ENCODE results near the gene RGS9. TPM values are rescaled to one million over a fixed set of nuclear protein-coding genes. Genes with fewer than 3 reads are reported as not detected.
A peak's percentile ranks its signal among the peaks of the same experiment; 100 is the strongest.

Gene RGS9
- total RNA-seq, 1 donor from 2014 or later = 3.2 TPM

DNA sequence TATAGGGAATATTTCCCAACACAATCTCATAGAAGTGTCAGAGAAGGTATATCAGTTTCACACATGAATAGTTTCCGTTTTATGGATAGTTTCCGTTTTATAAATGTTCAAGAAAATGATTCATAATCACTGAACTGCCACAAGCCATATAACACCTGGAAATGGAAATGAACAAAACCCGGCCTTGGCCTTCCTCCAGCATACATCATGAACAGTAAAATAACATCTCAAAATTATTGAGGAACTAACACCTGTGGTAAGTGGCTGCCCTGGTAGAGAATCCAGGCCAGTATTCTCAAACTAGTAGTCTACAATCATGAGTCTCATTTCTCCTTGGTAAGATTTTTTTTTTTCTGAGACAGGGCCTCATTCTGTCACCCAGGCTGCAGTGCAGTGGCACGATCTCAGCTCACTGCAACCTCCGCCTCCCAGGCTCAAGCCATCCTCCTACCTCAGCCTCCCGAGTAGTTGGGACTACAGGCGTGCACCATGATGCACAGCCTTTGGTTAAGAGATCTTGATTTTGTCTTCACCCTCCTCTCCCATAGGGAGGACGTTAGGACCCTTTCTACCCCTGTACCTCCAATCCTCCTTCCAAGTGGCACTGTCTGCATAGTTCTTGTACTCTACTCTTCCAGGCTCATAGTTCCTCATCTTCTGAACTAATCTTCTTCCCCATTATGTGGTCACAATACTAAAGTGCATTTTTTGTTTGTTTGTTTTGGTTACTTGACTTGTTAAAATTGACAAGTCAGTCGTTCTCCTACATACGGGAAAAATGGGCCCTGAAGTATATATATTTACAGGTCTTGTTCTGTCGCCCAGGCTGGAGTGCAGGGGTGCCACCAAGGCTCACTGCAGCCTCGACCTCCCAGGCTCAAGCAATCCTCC is 15.0 kb upstream of the RGS9 start:
- Mint-ChIP-seq H3K27ac (peak overlapping the region; percentile 96), H3K27me3 (no peaks in the 10 kb centered on the region), H3K4me3 (peak overlapping the region; percentile 87), H3K9me3 (no peaks in the 10 kb centered on the region), H3K36me3 (ENCODE audit: low read depth) (no peaks in the 10 kb centered on the region), H3K4me1 (peaks cover 18% of the 10 kb centered on the region)
- ChIA-PET CTCF (interaction anchor here (1.3 to 1.9 kb wide), 2 partner anchors 15 to 21 kb away, joined by 4 to 6 read pairs; partner anchors contain the start of gene RGS9), POLR2A (interaction anchor here (0.6 to 2.2 kb wide), 21 partner anchors 9 to 312 kb away, joined by 3 to 36 read pairs (median 4); partner anchors contain the start of genes GNA13, LRRC37A3 and RGS9)
- peak; percentile 26 for ATAC-seq (ENCODE audit: low read depth)
- intact Hi-C loops (cut with micrococcal nuclease) = no loop called here
- TF ChIP-seq, protein P1, sequence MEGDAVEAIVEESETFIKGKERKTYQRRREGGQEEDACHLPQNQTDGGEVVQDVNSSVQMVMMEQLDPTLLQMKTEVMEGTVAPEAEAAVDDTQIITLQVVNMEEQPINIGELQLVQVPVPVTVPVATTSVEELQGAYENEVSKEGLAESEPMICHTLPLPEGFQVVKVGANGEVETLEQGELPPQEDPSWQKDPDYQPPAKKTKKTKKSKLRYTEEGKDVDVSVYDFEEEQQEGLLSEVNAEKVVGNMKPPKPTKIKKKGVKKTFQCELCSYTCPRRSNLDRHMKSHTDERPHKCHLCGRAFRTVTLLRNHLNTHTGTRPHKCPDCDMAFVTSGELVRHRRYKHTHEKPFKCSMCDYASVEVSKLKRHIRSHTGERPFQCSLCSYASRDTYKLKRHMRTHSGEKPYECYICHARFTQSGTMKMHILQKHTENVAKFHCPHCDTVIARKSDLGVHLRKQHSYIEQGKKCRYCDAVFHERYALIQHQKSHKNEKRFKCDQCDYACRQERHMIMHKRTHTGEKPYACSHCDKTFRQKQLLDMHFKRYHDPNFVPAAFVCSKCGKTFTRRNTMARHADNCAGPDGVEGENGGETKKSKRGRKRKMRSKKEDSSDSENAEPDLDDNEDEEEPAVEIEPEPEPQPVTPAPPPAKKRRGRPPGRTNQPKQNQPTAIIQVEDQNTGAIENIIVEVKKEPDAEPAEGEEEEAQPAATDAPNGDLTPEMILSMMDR (IDR thresholded peaks at IDR 0.05) = no peak
- DNase-seq = no peak

DNA sequence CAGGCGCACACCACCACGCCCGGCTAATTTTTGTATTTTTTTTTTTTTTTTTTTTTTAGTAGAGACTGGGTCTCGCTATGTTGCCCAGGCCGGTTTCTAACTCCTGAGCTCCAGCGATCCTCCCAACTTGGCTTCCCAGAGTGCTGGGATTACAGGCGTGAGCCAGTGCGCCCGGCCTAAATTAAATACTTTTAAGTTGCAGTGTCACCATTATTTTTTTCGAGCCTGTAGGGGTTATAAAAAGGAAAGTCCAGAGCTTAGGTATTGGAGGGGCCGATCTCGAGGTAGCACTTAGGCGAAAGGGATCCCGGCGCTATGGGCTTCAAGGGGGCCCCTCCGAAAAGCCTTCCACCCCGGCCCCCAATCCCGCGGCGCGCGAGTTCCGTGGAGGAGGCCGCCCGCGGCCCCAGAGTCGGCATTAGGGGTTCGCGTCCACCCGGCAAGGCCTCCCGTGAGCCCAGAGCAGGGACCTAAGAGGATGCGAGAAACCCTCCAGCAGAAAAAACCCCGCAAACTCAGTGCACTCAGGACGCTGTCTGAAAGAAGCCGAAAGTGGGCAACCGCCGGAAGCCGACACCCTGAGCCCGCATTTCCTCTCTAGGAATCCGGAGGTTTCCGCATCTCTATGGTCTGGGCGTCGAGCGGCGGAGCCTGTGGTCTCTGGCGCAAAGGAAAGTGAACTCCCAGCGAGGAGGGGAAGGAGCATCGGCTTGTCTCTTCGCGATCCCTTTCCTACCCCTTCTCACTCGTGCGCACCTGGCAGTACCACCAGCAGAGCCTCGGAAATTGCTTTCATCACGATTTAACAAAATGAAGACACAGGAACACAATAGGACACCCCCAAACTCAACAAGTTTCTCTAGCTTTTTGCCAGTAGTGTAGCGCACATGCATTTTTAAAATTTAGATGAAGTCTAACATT is 14.1 kb upstream of the RGS9 start:
- DNase-seq = peak; percentile 64
- Mint-ChIP-seq H3K4me3 (peak overlapping the region; percentile 87), H3K27me3 (peaks cover 5% of the 10 kb centered on the region), H3K36me3 (ENCODE audit: low read depth) (no peaks in the 10 kb centered on the region), H3K9me3 (no peaks in the 10 kb centered on the region), H3K27ac (peak overlapping the region; percentile 96), H3K4me1 (peaks cover 18% of the 10 kb centered on the region)
- CTCF ChIA-PET = interaction anchor here (1.3 to 1.9 kb wide), 2 partner anchors 14 to 22 kb away, joined by 4 to 6 read pairs; partner anchors contain the start of gene RGS9
- intact Hi-C loops (cut with micrococcal nuclease) = loop anchor here (1.0 kb wide), 6 partner anchors 14 to 137 kb away; partner anchors contain the start of genes GNA13 and RGS9
- peak; percentile 85 for ATAC-seq (ENCODE audit: low read depth)
- POLR2A ChIA-PET = interaction anchor here (0.6 to 2.2 kb wide), 26 partner anchors 10 to 1107 kb away, joined by 3 to 36 read pairs (median 4); partner anchors contain the start of genes GNA13, LRRC37A3 and RGS9
- TF ChIP-seq, protein P1 (IDR thresholded peaks at IDR 0.05) = no peak

DNA sequence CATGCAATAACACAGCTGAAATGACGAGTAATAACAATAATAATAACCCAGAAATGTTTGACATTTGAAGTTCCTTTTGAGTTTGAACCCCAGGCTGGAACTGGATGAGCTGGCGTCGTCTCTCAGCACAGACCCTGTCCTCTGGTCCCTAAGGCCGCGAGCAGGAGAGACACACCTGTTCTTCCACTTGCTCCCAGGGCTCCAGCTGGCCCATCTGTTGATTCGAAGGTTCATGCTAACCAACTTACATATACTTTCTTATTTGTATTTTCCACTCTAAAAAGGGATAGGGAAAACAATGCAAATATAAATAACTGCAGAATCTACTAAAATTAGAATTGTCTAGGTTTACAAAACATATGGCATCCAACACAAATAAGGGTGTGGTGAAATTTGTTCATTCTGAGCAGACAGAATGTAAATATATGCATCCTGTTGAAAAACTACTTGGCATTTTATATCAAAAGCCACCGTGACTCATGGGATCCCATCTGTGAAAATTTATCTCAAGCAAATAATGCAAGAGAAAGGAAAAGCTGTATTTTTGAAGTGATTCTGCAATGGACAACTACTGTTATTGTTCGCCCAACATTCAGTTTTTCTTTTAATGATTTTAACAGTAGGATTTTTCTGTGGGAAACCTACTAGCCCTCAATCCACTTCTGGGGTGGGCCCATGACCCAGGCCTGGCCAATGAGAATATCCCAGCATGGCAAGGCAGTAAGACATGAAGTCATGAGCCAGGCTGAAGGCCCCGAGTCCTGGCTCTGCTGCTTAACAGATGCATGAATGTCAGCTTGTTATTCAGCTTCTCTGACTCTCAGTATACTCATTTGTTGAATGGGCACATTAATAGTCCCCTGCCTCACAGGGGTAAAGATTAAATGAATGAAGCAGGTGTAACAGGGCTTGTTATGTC is 13.2 kb upstream of the RGS9 start:
- Mint-ChIP-seq H3K4me1 (peaks cover 18% of the 10 kb centered on the region), H3K9me3 (no peaks in the 10 kb centered on the region), H3K36me3 (ENCODE audit: low read depth) (no peaks in the 10 kb centered on the region), H3K27me3 (peaks cover 9% of the 10 kb centered on the region), H3K27ac (peak overlapping the region; percentile 96), H3K4me3 (peak overlapping the region; percentile 87)
- no peak for ATAC-seq (ENCODE audit: low read depth)
- CTCF ChIA-PET = interaction anchor here (1.9 kb wide), 1 partner anchor 13 kb away, joined by 6 read pairs; the partner anchor contains the start of gene RGS9
- POLR2A ChIA-PET = interaction anchor here (0.7 to 2.2 kb wide), 8 partner anchors 13 to 158 kb away, joined by 3 to 36 read pairs (median 5); partner anchors contain the start of genes GNA13 and RGS9
- DNase-seq = no peak
- TF ChIP-seq, protein P1 (IDR thresholded peaks at IDR 0.05) = no peak
- intact Hi-C loops (cut with micrococcal nuclease) = loop anchor here (1.0 kb wide), 6 partner anchors 13 to 138 kb away; partner anchors contain the start of genes GNA13 and RGS9

DNA sequence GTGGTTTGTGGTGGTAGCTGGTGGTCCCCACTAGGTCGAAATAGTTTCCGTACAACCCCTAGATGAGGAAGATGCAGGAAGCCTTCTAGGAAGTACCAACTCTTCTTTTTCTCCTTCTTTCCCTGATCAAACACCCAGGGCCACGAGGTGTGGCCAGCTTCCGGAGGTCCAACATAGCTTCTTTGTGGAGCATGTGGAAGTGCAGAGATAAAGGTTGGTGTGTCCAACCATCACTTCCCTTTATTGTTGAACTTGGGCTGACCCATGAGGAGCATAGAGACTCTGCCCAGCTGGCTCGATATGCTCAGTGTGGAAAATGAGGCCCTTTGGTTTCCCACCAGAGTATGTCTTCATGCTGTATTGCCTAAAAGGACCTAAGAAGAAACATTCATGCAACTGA is 6.3 kb upstream of the RGS9 start:
- ATAC-seq (ENCODE audit: low read depth) (no peak), DNase-seq (no peak)
- POLR2A ChIA-PET = no interaction called here
- TF ChIP-seq, protein P1 (IDR thresholded peaks at IDR 0.05) = no peak
- CTCF ChIA-PET = no interaction called here
- intact Hi-C loops (cut with micrococcal nuclease) = no loop called here
- H3K4me3 Mint-ChIP-seq = no peak overlapping the region
- no peak overlapping the region for H3K27ac Mint-ChIP-seq
- H3K36me3 Mint-ChIP-seq (ENCODE audit: low read depth) = no peaks in the 10 kb centered on the region
- no peaks in the 10 kb centered on the region for H3K9me3 Mint-ChIP-seq
- H3K4me1 Mint-ChIP-seq = peaks cover 2% of the 10 kb centered on the region
- H3K27me3 Mint-ChIP-seq = peaks cover 14% of the 10 kb centered on the region

Measured in activated B cell treated with CpG ODN at 0.5 μM for 24 hours (primary cell).